Nephron progenitor cell (in vitro differentiated cells): ENCODE data around the gene PATL2.
A peak's percentile ranks its signal among the peaks of the same experiment; 100 is the strongest.
"Not testable (repeated sequence)": the region's sequence is repeated elsewhere in the genome, so short reads cannot be mapped to it uniquely, and the experiment has no call there.

Experiments
- DNase-seq: peaks from one replicate; pipeline ENCODE4 v3.0.0; 2021
- H3K27ac Mint-ChIP-seq: 2 replicates; pipeline ENCODE4 v1.8.0; 2021; ENCODE audit warnings: mild to moderate bottlenecking, moderate library complexity, mixed read lengths
- H3K27me3 Mint-ChIP-seq: 2 replicates; pipeline ENCODE4 v1.8.0; 2021; ENCODE audit warnings: mild to moderate bottlenecking, low read depth, mixed read lengths; ENCODE audit not compliant: poor library complexity
- H3K36me3 Mint-ChIP-seq: 2 replicates; pipeline ENCODE4 v1.8.0; 2021; ENCODE audit warnings: low read depth, mixed read lengths
- H3K4me1 Mint-ChIP-seq: 2 replicates; pipeline ENCODE4 v1.8.0; 2021; ENCODE audit warnings: mixed read lengths
- H3K4me3 Mint-ChIP-seq: 2 replicates; pipeline ENCODE4 v1.8.0; 2021; ENCODE audit warnings: mild to moderate bottlenecking, moderate library complexity, mixed read lengths
- H3K9me3 Mint-ChIP-seq: 2 replicates; pipeline ENCODE4 v1.8.0; 2021; ENCODE audit warnings: mild to moderate bottlenecking, moderate library complexity, mixed read lengths
- CTCF ChIP-seq: fragments of 200-600 bp; sonication (generic); IDR thresholded peaks from 2 replicates; pipeline ENCODE4 v1.5.0; 2021; ENCODE audit warnings: antibody characterized with exemption

The PATL2 gene

GRCh38 chr15:44710236-44711095 is 657 bp downstream of the PATL2 start:
- no peak for DNase-seq
- H3K27ac Mint-ChIP-seq: peak overlapping the region; percentile 98
- no peak for TF ChIP-seq CTCF
- H3K9me3 Mint-ChIP-seq: no peaks in the 10 kb centered on the region
- peaks cover 27% of the 10 kb centered on the region for H3K4me1 Mint-ChIP-seq
- H3K36me3 Mint-ChIP-seq: peaks cover 8% of the 10 kb centered on the region
- peaks cover 27% of the 10 kb centered on the region for H3K27me3 Mint-ChIP-seq
- peak overlapping the region; percentile 98 for H3K4me3 Mint-ChIP-seq

- no peak for TF ChIP-seq CTCF
- Mint-ChIP-seq H3K27ac (no peak overlapping the region), H3K27me3 (peaks cover 15% of the 10 kb centered on the region), H3K36me3 (no peaks in the 10 kb centered on the region), H3K4me1 (peaks cover 13% of the 10 kb centered on the region), H3K4me3 (no peak overlapping the region), H3K9me3 (peaks cover 25% of the 10 kb centered on the region)
- no peak for DNase-seq
Measured at GRCh38 chr15:44706946-44707636, 4.0 kb downstream of the PATL2 start.

- Mint-ChIP-seq H3K36me3 (no peaks in the 10 kb centered on the region), H3K27me3 (peaks cover 14% of the 10 kb centered on the region), H3K27ac (no peak overlapping the region), H3K4me3 (no peak overlapping the region), H3K9me3 (peaks cover 31% of the 10 kb centered on the region), H3K4me1 (peaks cover 11% of the 10 kb centered on the region)
- TF ChIP-seq CTCF: no peak
- no peak for DNase-seq
Measured at GRCh38 chr15:44706401-44706800, 4.7 kb downstream of the PATL2 start.

- peaks cover 33% of the 10 kb centered on the region for H3K9me3 Mint-ChIP-seq
- DNase-seq: no peak
- H3K36me3 Mint-ChIP-seq: no peaks in the 10 kb centered on the region
- peaks cover 9% of the 10 kb centered on the region for H3K4me1 Mint-ChIP-seq
- TF ChIP-seq CTCF: no peak
- H3K27ac Mint-ChIP-seq: no peak overlapping the region
- H3K27me3 Mint-ChIP-seq: peaks cover 14% of the 10 kb centered on the region
- H3K4me3 Mint-ChIP-seq: no peak overlapping the region
Measured at GRCh38 chr15:44705986-44706385, 5.1 kb downstream of the PATL2 start.

GRCh38 chr15:44700676-44701075 is 10.4 kb downstream of the PATL2 start:
- DNase-seq, H3K27ac Mint-ChIP-seq, H3K4me1 Mint-ChIP-seq, H3K36me3 Mint-ChIP-seq, H3K4me3 Mint-ChIP-seq: not testable (repeated sequence)
- Mint-ChIP-seq H3K27me3 (peaks cover 20% of the 10 kb centered on the region), H3K9me3 (peaks cover 45% of the 10 kb centered on the region)

- Mint-ChIP-seq H3K4me1 (peaks cover 15% of the 10 kb centered on the region), H3K9me3 (peaks cover 34% of the 10 kb centered on the region), H3K27ac (no peak overlapping the region), H3K27me3 (peaks cover 15% of the 10 kb centered on the region), H3K4me3 (no peak overlapping the region), H3K36me3 (no peaks in the 10 kb centered on the region)
- no peak for TF ChIP-seq CTCF
- DNase-seq: no peak
Measured at GRCh38 chr15:44698641-44699040, 12.5 kb downstream of the PATL2 start.
